K562 (cell line): ENCODE measurements around the gene SYNE1. TPM values are rescaled to one million over a fixed set of nuclear protein-coding genes. Genes with fewer than 3 reads are reported as not detected.

Source experiments
- ATAC-seq: fragments of 200-7000 bp; cut with Tn5 transposase; 3 replicates; pipeline ENCODE4 v1.9.1; 2020; ENCODE audit warnings: moderate library complexity
- BruUV-seq: library from RNA; stranded (reverse); fragments of 400-500 nt; replicated peaks from 2 replicates; lab custom pipeline; 2021; lab: Mats Ljungman, UMichigan
- CTCF ChIA-PET: fragments of 300-600 bp; formaldehyde crosslinking; extraction: SDS; loops from one replicate; lab custom pipeline; 2021; ENCODE audit warnings: low intra/inter-chr PET ratio; lab: Yijun Ruan, JAX
- POLR2A ChIA-PET: fragments of 300-600, 350-650 bp; sonication (Branson Sonifier 250); formaldehyde crosslinking; extraction: SDS; loops from one replicate; lab custom pipeline; 2021; ENCODE audit warnings: antibody characterized with exemption, inconsistent platforms; lab: Yijun Ruan, JAX
- DNase-seq, 4 experiments: peaks; one replicate each; pipeline versions ENCODE4 v3.0.0 to v3.0.0-alpha.2; 2011 to 2018; ENCODE audit warnings: low spot score in 3 of 4, mixed read lengths in 3 of 4; ENCODE audit errors: extremely low read depth in 1 of 4
- FAIRE-seq: peaks from 2 replicates; lab custom pipeline; 2011; peaks lifted over from hg19 to GRCh38; lab: Jason Lieb, UNC
- H2AFZ ChIP-seq: 2 replicates; pipeline ENCODE4 v1.6.0; 2011; ENCODE audit warnings: low read depth, low read length, control low read depth, inconsistent platforms
- H3K27ac ChIP-seq: fragments of 200-600 bp; 3 replicates; pipeline ENCODE4 v1.8.0; 2011; ENCODE audit warnings: low read depth, mild to moderate bottlenecking, control low read depth, inconsistent platforms, low read length, moderate library complexity, mixed read lengths; ENCODE audit errors: extremely low read depth
- H3K27me3 ChIP-seq, 2 experiments: fragments of 300-600 bp in 1 of 2; 2 replicates in 1 of 2; 3 replicates in 1 of 2; pipeline versions ENCODE4 v1.6.0 to v1.8.0; 2011; ENCODE audit warnings: inconsistent platforms in 2 of 2, low read length in 2 of 2, mild to moderate bottlenecking in 1 of 2, mixed read lengths in 1 of 2, moderate library complexity in 1 of 2; ENCODE audit not compliant: control insufficient read depth in 2 of 2, insufficient read depth in 2 of 2
- H3K36me3 ChIP-seq: fragments of 300-600 bp; 3 replicates; pipeline ENCODE4 v1.8.0; 2011; ENCODE audit warnings: mild to moderate bottlenecking, low read length, inconsistent platforms; ENCODE audit not compliant: control insufficient read depth, insufficient read depth
- H3K4me1 ChIP-seq, 2 experiments: fragments of 200-600 bp in 1 of 2; replicated peaks in 1 of 2; 2 replicates in 1 of 2; 3 replicates in 1 of 2; pipeline versions ENCODE4 v1.5.1 to v1.8.0; 2011; ENCODE audit warnings: inconsistent platforms in 2 of 2, low read length in 2 of 2, mild to moderate bottlenecking in 1 of 2, mixed read lengths in 1 of 2, moderate library complexity in 1 of 2; ENCODE audit not compliant: control insufficient read depth in 2 of 2, insufficient read depth in 2 of 2
- H3K4me2 ChIP-seq: 2 replicates; pipeline ENCODE4 v1.6.1; 2011; ENCODE audit warnings: low read length, control low read depth, inconsistent platforms, mixed read lengths; ENCODE audit not compliant: insufficient read depth
- H3K4me3 ChIP-seq: fragments of 200-600 bp; sonication (generic), shearing (Covaris generic); 2 replicates; pipeline ENCODE4 v1.5.1; 2016; ENCODE audit warnings: control low read depth, inconsistent platforms
- H3K79me2 ChIP-seq: fragments of 200-600 bp; 3 replicates; pipeline ENCODE4 v1.8.0; 2011; ENCODE audit warnings: low read length, inconsistent platforms; ENCODE audit not compliant: control insufficient read depth, insufficient read depth
- H3K9ac ChIP-seq, 2 experiments: 2 replicates each; pipeline versions ENCODE4 v1.6.0 to v1.6.1; 2011; ENCODE audit warnings: low read depth in 2 of 2, low read length in 2 of 2, control low read depth in 1 of 2, inconsistent platforms in 1 of 2, mild to moderate bottlenecking in 1 of 2, mixed read lengths in 1 of 2; ENCODE audit not compliant: insufficient read depth in 1 of 2
- H3K9me1 ChIP-seq: one replicate; pipeline ENCODE4 v1.6.0; 2011; ENCODE audit warnings: inconsistent platforms, mild to moderate bottlenecking, low read length, moderate library complexity; ENCODE audit not compliant: control insufficient read depth, insufficient read depth
- H3K9me3 ChIP-seq: replicated peaks from 2 replicates; pipeline ENCODE4 v1.5.1; 2011; ENCODE audit warnings: low read depth, low read length, inconsistent platforms; ENCODE audit not compliant: control insufficient read depth, insufficient read depth
- H4K20me1 ChIP-seq: replicated peaks from 2 replicates; pipeline ENCODE4 v1.6.1; 2011; ENCODE audit warnings: low read length, inconsistent platforms, mixed read lengths; ENCODE audit not compliant: control insufficient read depth, insufficient read depth
- BCOR ChIP-seq: fragments of 450-650 bp; IDR thresholded peaks from 2 replicates; pipeline ENCODE4 v1.6.1; 2016
- BRD4 ChIP-seq: fragments of 200-600 bp; sonication (generic); IDR thresholded peaks from 2 replicates; pipeline ENCODE4 v1.6.1; 2017; ENCODE audit warnings: inconsistent platforms
- CBX8 ChIP-seq: fragments of 200-600 bp; sonication (generic); IDR thresholded peaks from 2 replicates; pipeline ENCODE4 v1.6.1; 2012; ENCODE audit warnings: borderline replicate concordance, mixed run types, low read depth, mild to moderate bottlenecking, moderate library complexity, mixed read lengths, low read length, control low read depth, inconsistent platforms; ENCODE audit not compliant: poor library complexity, severe bottlenecking; ENCODE audit errors: extremely low read depth
- DNMT1 ChIP-seq: fragments of 450-650 bp; IDR thresholded peaks from 2 replicates; pipeline ENCODE4 v1.6.1; 2016; ENCODE audit warnings: antibody characterized with exemption, mild to moderate bottlenecking
- HDAC3 ChIP-seq: fragments of 450-650 bp; IDR thresholded peaks from 2 replicates; pipeline ENCODE4 v1.6.1; 2018; ENCODE audit warnings: borderline replicate concordance, mild to moderate bottlenecking, moderate library complexity; ENCODE audit not compliant: partially characterized antibody
- KDM2B ChIP-seq: fragments of 250-450 bp; sonication (Bioruptor Pico); IDR thresholded peaks from 2 replicates; pipeline ENCODE4 v1.8.0; 2021; ENCODE audit warnings: mild to moderate bottlenecking, moderate library complexity
- STAT5A ChIP-seq: IDR thresholded peaks from 2 replicates; pipeline ENCODE4 v1.6.1; 2012; ENCODE audit warnings: low read length, inconsistent platforms, borderline replicate concordance
- ZFX ChIP-seq: sonication (generic); formaldehyde crosslinking; IDR thresholded peaks from 2 replicates; pipeline ENCODE4 v1.8.0; 2022; ENCODE audit warnings: mild to moderate bottlenecking, missing genetic modification reagents, moderate library complexity
- ZNF146 ChIP-seq: IDR thresholded peaks from one replicate; pipeline ENCODE4 v1.6.1; 2018; ENCODE audit warnings: missing compliant biosample characterization; ENCODE audit not compliant: unreplicated experiment
- ZNF589 ChIP-seq: fragments of 200-800 bp; sonication (Bioruptor generic); IDR thresholded peaks from 2 replicates; pipeline ENCODE4 v1.6.1; 2016; ENCODE audit warnings: low read depth, missing genetic modification characterization, missing compliant biosample characterization
- WGBS: fragments of 100-300 bp; shearing (Covaris generic); methylation state at CpG from one replicate; pipeline ENCODE4 v1.1.6; 2016; ENCODE audit warnings: low coverage, mixed read lengths; ENCODE audit not compliant: insufficient coverage; ENCODE audit errors: missing lambda C conversion rate; 5-methylcytosine and 5-hydroxymethylcytosine counted together
- in situ Hi-C: fragments of 300-500 bp; cut with MboI; formaldehyde crosslinking; loops from 4 replicates; pipeline ENCODE4 v1.15.0; 2018; ENCODE audit warnings: inconsistent platforms, mixed read lengths
- intact Hi-C: fragments of 100-400 bp; cut with micrococcal nuclease; formaldehyde crosslinking; loops from 2 replicates; pipeline ENCODE4 v1.14.2; 2022
- polyA plus RNA-seq, 8 experiments: library from polyadenylated mRNA; depleted of rRNA in 4 of 8; stranded (reverse) in 5 of 8; unstranded in 3 of 8; fragments of >200 nt; fragmentation: Nextera tagmentation in 2 of 8; fragmentation: Illumina TruSeq in 1 of 8; extraction: Ambion mirVana in 2 of 8; extraction: Trizol in 1 of 8; gene quantifications; 2 replicates each; pipeline versions ENCODE4 v1.2.1 to v1.2.3, GENCODE V29; 2011 to 2014; ENCODE audit warnings: inconsistent platforms in 1 of 8, missing spikeins in 1 of 8
- total RNA-seq, 7 experiments: library from RNA; depleted of rRNA in 6 of 7; stranded (reverse); fragments of >200 nt in 6 of 7; fragmentation: Illumina TruSeq in 2 of 7; extraction: Trizol in 2 of 7; gene quantifications; 2 replicates each; pipeline versions ENCODE4 v1.2.1 to v1.2.3, GENCODE V29; 2011 to 2021; ENCODE audit warnings: low replicate concordance in 1 of 7

Gene SYNE1
- total and polyA plus RNA-seq, 9 of the 15 experiments (the other 6 are each of a cell fraction or from before 2014, with no cell fraction given) = under 0.01 to 0.42 (median 0.08) TPM; not detected in 1

GRCh38 chr6:152118224-152118623, 518.9 kb downstream of the SYNE1 start:
- intact Hi-C loops = no loop called here

GRCh38 chr6:152117156-152118133, 519.7 kb downstream of the SYNE1 start:
- no peak for FAIRE-seq
- no TSS peak for BruUV-seq

More at GRCh38 chr6:152118224-152118623, 518.9 kb downstream of the SYNE1 start:
- Histone ChIP-seq H3K9me1 (no peaks in the 10 kb centered on the region), H3K4me3 (no peak overlapping the region), H3K27ac (no peak overlapping the region), H4K20me1 (no peaks in the 10 kb centered on the region), H3K4me1 (no peaks in the 10 kb centered on the region), H3K27me3 (peaks cover 2 to 17% of the 10 kb centered on the region in 2 experiments; a peak in 3 of 5 replicates), H3K79me2 (no peaks in the 10 kb centered on the region), H2AFZ (no peak overlapping the region), H3K36me3 (no peaks in the 10 kb centered on the region), H3K4me2 (no peak overlapping the region), H3K9me3 (no peaks in the 10 kb centered on the region; the same call in 1 of the 2 replicates), H3K9ac (no peak overlapping the region)
- CTCF ChIA-PET = no interaction called here
- 0% methylated on average over 3 of the region's 3 CpGs for WGBS
- POLR2A ChIA-PET = no interaction called here
- no peak for DNase-seq
- in situ Hi-C loops = no loop called here
- BruUV-seq = no TSS peak
- no peak for ATAC-seq
- TF ChIP-seq ZNF146 (CRISPR knock-in tag) (peak; percentile 53), KDM2B (CRISPR knock-in tag) (no peak)
- FAIRE-seq = no peak

More at GRCh38 chr6:152117156-152118133, 519.7 kb downstream of the SYNE1 start:
- H3K9me3 ChIP-seq = no peaks in the 10 kb centered on the region; the same call in 1 of the 2 replicates
- H3K4me3 ChIP-seq = no peak overlapping the region
- H4K20me1 ChIP-seq = no peaks in the 10 kb centered on the region
- H3K4me2 ChIP-seq = no peak overlapping the region
- no peak for TF ChIP-seq BRD4
- TF ChIP-seq HDAC3 = no peak
- no peak for TF ChIP-seq ZNF589 (CRISPR knock-in tag)
- TF ChIP-seq BCOR = no peak
- no peak for TF ChIP-seq CBX8
- TF ChIP-seq DNMT1 = no peak
- TF ChIP-seq ZFX (CRISPR knock-in tag) = no peak
- no peak for TF ChIP-seq STAT5A
- TF ChIP-seq, all 486 proteins: peak for 0
- peaks cover 7 to 21% of the 10 kb centered on the region in 2 experiments; a peak in 4 of 5 replicates for H3K27me3 ChIP-seq
- no peaks in the 10 kb centered on the region for H3K36me3 ChIP-seq
- 1% methylated on average over 9 of the region's 9 CpGs for WGBS
- no peak for DNase-seq
- H3K9me1 ChIP-seq = no peaks in the 10 kb centered on the region
- no peak overlapping the region for H3K9ac ChIP-seq
- H3K79me2 ChIP-seq = no peaks in the 10 kb centered on the region
- ATAC-seq = no peak
- intact Hi-C loops = no loop called here
- H3K4me1 ChIP-seq = no peaks in the 10 kb centered on the region
- no peak overlapping the region for H3K27ac ChIP-seq
- in situ Hi-C loops = no loop called here
- H2AFZ ChIP-seq = no peak overlapping the region
- CTCF ChIA-PET = no interaction called here
- POLR2A ChIA-PET = no interaction called here
